ENCODE measurements around the gene CPAMD8.

GRCh38 chr19:16969135-16969534 is 57.5 kb downstream of the CPAMD8 start:
- no peak for TF ChIP-seq CTCF (IDR thresholded peaks at IDR 0.05 in 4 of 5, conservative IDR thresholded peaks at IDR 0.05 in 1 of 5)
- TF ChIP-seq POLR2A (IDR thresholded peaks at IDR 0.05), result no peak
